Keratinocyte (primary cell): ENCODE results near the gene ERBB2.

ENCODE experiments used
- CTCF ChIP-seq, 3 experiments: IDR thresholded peaks in 1 of 3; conservative IDR thresholded peaks in 1 of 3; optimal IDR thresholded peaks in 1 of 3; 2 replicates in 2 of 3; 3 replicates in 1 of 3; pipeline versions ENCODE3 to v1.5.1; 2011; ENCODE audit warnings: low read length in 3 of 3, mild to moderate bottlenecking in 3 of 3, moderate library complexity in 2 of 3, control low read depth in 1 of 3, inconsistent platforms in 1 of 3; ENCODE audit not compliant: insufficient read depth in 2 of 3; ENCODE audit errors: extremely low read depth in 1 of 3
- EZH2 ChIP-seq: IDR thresholded peaks from one replicate; pipeline ENCODE4 v1.6.1; 2012; ENCODE audit warnings: inconsistent platforms, mild to moderate bottlenecking, low read length, moderate library complexity

GRCh38 chr17:39711851-39712250, 12.0 kb downstream of the ERBB2 start:
- no peak for TF ChIP-seq CTCF (optimal IDR thresholded peaks at IDR 0.05 in 1 of 3, IDR thresholded peaks at IDR 0.05 in 1 of 3, conservative IDR thresholded peaks at IDR 0.05 in 1 of 3; ENCODE audit: extremely low read depth in 1 of 3, insufficient read depth in 2 of 3, low read length in 3 of 3)
- TF ChIP-seq EZH2: no peak
